HG03521 (cell line): Measurements from ENCODE around the gene EXPH5.

ENCODE experiments used
- ATAC-seq: cut with Tn5 transposase; IDR thresholded peaks from one replicate; pipeline ENCODE4 v1.9.1; 2021; ENCODE audit warnings: mild to moderate bottlenecking, moderate library complexity; ENCODE audit not compliant: unreplicated experiment

EXPH5 gene

GRCh38 chr11:108483163-108483562, 110.4 kb downstream of the EXPH5 start:
- ATAC-seq = no peak

- no peak for ATAC-seq
Observed at GRCh38 chr11:108474664-108475463, 118.7 kb downstream of the EXPH5 start.

DNA sequence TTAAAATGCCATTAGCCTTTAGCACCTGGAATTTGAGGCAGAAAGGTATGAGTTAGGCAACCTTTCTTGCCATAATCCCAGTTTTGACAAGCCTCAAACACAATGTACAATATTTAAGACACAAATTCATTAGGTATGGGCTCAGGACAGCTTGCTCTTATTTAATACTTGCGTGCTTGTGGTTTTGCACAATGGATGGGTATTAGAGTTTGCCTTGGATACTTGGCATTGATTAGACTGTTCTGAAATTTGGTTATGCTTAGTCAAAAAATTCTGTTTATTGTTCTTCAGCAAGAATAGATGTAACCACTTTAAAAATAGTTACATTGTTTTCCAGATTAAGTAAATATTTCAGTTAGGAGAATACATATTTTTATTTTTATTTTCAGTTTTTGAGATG, 120.9 kb downstream of the EXPH5 start:
- ATAC-seq = no peak

- ATAC-seq = no peak
Observed at GRCh38 chr11:108468478-108468864, 125.1 kb downstream of the EXPH5 start.

DNA sequence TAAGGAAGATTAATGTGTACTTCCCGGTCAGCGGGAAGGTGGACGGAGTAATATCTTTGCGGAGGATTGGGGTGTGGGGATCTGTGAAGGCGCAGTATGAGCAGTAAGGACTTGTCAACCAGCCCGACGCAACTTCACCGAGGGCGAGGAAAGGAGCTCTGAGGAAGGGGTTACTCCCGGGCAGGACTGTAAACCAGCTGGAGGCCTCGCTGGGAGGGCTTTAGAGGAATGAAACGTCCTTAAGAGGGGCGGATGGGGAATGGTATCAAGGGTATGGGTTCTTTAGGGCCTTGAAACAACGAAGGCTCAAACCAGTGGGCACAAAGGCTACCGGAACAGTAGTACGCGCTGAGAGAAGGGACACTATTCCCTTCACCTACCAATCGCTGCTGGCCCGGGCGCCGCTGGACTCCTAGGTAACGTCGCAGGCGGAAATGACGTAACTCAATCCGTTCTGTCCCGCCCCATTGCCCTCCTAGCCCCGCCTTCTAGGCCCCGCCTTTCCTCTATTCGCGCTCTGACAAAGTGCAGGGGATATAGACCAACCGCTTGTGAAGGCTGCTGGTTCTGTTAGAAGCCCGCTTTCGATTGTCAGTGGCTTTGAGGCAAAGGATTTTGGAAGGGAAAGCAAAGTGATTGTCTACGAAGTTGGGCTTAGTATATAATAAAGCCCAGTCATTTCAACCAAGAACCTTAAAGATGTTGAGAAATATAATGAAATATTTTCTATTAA, 126.3 kb downstream of the EXPH5 start, which contains the start of gene C11orf65:
TSS of gene C11orf65 (minus strand) at position 439 of the 733 bp plus-strand sequence. CDS start 5,970 bp downstream, outside the sequence.
- peak; percentile 99 for ATAC-seq

- no peak for ATAC-seq
Observed at GRCh38 chr11:108466405-108466804, 127.2 kb downstream of the EXPH5 start.
